ENCODE data around the gene GJA9.
"Not testable (repeated sequence)": the region's sequence is repeated elsewhere in the genome, so short reads cannot be mapped to it uniquely, and the experiment has no call there.

Gene GJA9

DNA sequence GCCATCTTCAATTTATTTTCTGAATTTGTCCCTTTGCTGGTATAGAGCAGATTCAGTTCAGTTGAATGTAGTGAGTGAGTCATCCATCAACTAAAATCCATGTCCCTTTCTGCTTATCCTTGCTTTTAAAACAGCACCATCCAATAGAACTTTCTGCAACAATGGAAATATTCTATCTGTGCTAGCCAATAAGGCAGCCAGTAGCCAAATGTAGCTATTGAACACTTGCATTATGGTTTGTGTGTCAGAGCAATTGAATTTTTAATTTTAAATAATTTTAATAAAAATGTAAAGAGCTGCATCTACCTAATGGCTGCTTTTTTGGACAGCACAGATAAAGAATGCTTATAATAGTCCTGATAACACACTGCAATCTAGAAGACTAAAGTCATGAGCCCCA, at the start of gene GJA9:
Gene GJA9 (minus strand): TSS at position 101 of the 400 bp plus-strand sequence. CDS start 5,489 bp downstream, outside the sequence.
- no peak for DNase-seq

DNA sequence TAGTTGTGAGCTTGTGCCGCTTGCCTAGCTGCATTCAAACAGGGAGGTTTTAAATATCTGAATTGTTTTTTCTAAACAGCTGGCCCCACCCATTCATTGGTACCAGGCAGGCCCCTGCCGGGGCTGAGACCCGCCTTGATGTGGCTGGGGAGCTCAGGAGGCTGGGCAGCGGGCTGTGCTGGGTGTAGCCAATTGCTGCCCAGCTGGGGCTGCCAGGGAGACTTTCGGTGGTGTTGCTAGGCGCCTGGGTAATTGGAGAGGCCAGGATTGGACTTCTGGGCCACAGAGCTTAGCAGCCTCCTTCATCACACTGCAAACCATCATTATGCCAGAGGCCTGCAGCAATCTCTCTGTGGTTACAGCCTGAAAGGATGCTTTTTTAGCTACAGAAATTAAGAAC, 48.1 kb upstream of the GJA9 start:
- no peak for DNase-seq

DNA sequence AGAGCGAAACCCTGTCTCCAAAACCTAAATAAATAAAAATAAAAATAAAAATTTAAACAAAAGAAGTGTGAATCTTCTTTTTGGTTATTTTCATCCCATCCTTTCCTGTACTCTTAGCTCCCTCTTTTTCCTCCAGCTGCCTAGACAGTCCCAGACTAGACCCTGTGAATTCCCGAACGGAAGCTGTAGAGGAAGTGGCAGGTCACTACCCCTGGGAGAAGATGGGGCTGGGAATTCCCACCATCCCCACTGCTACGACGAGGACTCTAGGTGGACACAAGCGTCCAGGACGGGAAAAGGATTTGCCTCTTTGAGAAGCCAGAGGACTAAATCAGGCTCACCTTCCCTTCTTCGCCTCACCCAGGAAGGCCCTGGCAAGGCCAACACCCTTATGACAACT, 47.7 kb upstream of the GJA9 start:
- DNase-seq: no peak

DNA sequence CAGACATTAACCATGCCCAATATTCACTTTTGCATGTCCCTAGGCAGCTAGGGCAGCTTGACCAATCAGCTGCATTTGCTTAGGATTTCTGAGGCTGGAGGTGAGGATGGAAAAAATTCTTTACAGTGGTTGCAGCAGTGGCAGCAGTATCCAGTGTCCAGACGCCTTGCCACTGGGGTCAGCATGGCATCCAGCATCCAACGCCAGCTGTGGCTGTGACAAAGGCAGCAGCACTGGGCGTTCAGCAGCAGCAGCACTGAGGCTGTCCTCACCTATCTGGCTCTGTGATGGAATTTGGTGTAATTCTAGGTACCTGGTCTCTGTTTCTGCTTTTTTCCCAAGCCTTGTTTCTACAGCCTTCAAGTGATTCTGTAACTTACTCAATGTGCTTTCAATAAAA, 44.7 kb upstream of the GJA9 start:
- DNase-seq: no peak

DNA sequence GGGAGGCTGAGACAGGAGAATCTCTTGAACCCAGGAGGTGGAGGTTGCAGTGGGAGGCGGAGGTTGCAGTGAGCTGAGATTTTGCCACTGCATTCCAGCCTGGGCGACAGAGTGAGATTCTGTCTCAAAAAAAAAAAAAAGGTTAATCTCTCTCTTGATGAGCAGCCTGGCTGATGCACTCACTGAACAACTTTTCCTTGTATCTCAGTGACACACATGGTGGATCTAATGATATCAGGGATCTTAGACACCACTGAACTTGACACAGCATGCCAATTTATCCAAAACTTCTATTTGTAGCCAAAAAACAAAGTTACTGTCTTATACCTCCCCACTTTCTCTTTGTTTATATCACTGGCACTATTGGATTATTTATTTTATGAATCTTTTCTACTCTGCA, 44.0 kb upstream of the GJA9 start:
- DNase-seq: no peak

DNA sequence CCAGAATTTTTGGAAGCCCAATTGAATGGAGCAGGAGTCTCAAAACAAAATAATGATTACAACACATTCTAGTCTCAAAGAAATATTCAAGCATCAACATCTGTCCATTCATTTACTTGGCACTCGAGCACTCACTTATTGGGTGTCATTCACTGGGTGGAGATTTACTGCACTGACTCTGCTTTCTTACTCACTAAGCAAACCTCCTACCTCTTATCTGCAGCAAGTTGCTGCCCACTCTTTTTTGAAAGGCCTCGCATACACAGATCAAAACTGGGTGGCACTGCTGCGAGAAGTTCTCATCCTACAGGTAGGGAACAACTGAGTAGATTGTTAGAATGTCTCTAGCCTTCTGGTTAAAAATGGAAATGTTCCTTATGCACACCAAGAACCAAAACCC, 42.2 kb upstream of the GJA9 start:
- no peak for DNase-seq

DNA sequence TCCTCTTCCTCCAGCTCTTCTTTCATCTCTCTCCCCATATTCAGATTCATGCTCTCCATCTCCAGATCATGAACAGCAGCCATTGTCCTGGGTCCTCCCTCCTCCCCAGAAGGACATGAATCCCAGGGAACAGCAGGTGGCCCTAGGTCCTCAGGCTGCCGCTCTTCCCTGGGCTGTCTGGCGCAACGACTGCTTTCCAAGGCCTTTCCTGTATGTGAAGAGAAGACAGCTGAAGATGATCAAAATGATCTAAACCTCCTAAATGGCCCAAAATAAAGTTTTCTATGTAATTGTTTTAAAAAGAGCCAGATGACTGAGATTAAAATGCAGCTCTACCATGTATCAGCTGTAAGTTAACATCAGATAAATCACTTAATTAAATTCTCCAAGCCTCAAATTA, 37.7 kb upstream of the GJA9 start:
- no peak for DNase-seq

DNA sequence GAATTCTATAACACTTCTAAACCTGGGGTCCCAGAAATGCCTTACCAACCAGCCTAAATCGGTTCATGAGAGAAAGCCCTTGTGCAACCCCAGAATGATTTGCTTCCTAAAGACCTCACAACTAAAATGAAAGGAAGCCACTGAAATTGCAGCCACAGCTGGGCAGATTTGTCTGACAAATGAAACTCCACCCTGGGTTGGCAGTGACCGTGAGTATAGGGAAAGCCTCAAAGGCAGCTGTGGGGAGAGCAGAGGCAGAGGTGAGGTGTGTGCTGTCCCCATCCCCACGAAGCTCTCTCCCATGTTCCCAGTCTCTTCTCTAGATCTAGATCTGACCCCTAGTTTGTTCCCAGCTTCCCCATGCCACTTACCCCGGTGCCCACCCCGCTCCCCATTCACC, 37.2 kb upstream of the GJA9 start:
- no peak for DNase-seq

DNA sequence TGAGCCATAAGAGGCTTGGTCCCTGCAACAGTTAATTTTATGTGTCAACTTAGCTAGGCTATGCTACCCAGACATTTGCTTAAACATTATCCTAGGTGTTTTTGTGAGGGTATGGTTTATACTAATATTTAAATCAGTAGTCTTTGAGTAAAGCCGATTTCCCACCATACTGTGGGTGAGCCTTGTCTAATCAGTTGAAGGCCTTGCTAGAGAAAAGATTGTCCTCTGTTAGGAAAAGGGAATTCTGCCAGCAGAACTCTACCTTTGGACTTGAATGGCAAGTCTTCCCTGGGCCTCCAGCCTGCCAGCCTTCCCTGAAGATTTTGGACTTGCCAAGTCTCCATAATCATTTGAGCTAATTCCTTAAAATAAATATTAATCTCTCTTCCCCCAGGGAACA, 36.4 kb upstream of the GJA9 start:
- DNase-seq: no peak

DNA sequence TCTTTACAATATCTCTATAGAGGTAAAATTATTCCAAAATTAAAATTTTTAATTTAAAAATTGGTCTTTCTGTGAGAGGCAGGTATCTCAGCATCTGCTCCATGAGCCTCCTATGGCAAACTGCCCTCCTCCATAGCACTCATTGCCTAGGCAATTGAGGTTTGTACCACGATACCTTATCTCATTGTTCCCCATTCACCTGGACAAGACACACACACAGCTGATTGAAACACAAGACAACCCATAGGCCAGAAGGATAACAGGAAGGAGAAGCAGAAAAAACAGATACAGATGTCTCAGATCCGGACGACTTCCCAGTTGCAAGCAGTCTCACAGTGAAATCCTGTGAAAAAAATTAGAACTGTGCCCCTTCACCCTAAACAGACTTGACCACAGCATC, 36.0 kb upstream of the GJA9 start:
- DNase-seq: no peak

DNA sequence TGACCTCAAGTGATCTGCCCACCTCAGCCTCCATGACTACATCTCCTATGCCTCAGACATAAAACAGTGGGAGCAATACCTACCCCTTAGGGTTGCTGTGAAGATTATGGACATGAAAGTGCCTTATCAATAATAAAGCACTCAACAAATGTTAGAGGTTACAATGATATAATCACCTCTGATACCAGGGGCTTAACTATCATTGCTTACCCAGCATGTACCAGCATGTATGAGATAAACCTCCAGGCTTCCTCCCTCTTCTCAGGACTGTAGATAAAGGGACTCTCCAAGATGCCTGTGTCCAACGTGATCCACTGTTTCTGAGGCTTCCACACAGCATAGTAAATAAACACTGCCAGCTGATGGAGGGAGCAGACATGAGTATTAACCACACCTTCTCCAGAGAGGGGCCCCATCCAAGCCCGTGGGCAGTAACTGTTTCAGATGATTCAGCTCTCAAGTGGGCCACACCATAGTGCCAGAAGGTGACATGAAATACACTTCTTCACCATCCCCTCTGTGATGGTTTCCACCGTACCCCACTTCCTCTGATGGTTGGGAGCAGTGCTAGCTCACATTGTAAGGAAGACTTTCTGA, 34.1 kb upstream of the GJA9 start:
- DNase-seq: no peak

DNA sequence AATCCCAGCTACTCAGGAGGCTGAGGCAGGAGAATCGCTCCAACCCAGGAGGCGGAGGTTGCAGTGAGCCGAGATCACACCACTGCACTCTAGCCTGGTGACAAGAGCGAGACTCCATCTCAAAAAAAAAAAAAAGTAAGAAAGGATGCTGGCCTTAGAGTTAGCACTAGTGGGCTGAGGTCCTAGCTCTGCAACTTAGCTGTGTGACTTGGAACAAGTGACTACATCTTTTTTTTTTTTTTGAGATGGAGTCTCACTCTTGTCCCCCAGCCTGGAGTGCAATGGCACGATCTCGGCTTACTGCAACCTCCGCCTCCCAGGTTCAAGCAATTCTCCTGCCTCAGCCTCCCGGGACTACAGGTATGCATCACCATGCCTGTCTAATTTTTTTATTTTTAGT, 33.5 kb upstream of the GJA9 start:
- DNase-seq: not testable (repeated sequence)

DNA sequence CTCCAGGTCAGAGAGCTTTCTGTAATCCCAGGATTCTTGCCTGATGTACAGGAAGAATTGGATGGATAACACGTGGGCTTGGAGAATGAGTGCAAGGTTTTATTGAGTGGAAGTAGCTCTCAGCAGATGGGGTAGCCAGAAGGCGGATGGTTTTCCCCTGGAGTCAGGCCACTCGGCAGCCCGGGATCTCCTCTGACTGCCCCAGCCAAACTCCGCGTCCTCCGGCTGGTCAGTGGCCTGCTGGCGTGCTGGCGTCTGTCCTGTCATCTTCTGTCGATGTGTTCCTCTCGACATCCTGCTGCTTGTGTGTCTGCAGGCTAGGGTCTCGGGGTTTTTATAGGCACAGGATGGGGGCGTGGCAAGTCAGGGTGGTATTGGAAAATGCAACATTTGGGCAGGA, 27.4 kb upstream of the GJA9 start:
- no peak for DNase-seq

DNA sequence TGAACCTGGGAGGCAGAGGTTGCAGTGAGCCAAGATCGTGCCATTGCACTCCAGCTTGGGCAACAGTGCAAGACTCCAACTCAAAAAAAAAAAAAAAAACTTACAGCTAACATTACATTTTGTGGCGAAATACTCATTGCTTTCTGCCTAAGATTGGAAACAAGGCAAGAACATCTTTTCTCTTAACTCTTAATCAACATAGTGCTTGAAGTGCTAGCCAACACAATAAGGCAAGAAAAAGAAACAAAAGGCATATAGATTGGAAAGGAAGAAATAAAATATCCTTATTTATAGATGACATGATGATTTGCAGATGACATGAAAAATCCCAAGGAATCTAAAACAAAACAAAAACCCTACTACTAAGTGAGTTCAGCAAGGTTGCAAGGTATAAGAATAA, 24.6 kb upstream of the GJA9 start:
- no peak for DNase-seq

DNA sequence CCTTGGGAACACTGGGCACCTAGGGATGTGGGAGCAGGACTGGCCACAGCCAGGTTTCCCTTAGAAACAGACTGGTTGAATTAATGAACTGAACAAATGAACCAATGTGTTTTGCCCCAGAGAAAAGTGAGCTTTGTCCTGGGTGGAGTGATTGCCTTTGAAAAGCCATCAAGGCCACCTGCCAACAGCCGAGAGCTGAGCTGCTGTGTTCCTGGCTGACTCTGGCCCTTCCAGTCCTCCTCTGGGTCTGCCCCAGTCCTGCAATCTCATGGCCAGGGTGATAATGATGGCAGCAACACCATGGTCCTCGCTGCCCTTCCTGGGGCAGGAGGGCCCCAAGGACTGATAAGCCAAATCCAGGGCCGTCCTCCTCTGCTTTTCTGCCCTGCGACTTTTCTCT, 18.2 kb upstream of the GJA9 start:
- DNase-seq: no peak

DNA sequence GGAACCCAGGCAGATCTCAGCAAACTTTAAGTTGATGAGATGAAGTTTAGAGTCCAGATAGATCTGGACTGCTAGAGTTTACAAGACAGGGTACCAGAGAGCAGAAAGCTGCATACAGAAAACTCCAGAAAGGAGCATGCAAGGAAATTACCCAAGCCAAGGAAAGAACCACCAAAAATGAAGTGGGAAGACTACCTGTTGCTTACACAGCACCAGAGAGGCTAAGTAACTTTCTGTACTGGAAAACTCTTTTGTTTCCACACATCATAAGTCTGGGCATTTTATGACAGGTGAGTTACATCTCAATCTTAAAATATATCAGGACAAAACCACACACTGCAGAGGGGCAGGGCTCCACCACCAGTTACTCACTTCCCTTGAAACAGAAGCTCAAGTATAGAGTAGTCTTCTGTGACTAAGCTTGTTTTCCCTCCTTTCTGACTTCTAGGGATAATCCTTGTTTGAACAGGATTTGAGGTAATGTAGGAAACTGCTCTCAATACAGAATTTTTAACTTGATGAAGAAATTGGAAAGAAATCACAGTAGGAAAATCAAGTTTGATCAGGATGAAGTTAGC, 17.4 kb upstream of the GJA9 start:
- no peak for DNase-seq

DNA sequence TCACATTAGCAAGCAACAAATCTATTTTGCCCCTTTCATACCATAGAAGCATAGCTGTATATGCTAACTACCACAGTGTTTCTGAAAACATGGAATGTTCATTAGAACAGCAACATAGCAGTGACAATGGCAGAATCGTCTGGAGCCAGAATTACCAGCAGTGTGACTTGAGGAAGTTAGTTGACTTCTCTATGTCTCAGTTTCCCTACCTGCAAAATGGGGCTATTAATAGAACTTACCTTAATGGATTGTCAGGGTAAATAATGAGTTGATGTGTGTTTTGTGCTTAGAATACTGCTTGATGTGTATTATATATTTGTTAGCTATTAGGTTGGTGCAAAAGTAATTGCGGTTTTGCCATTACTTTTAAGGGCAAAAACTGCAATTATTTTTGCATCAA, 14.8 kb upstream of the GJA9 start:
- DNase-seq: no peak

DNA sequence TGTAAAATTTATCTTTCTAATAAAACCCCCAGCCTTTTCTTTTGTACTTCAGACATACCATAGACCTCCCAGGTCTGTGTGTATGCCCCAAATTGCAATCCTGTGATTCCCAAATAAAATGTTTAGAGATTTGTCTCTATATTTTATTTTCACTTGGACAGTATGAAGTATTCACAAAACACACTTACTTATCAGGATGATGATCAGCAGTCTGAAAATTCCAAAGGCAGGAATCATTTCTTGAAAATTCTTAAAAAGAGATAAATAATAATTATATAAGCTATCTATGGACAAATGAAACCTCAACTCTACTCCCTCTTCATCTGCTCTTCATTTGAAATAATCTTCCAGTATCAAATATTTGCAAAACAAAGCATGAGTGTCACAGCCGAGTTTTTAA, 11.6 kb upstream of the GJA9 start:
- no peak for DNase-seq

DNA sequence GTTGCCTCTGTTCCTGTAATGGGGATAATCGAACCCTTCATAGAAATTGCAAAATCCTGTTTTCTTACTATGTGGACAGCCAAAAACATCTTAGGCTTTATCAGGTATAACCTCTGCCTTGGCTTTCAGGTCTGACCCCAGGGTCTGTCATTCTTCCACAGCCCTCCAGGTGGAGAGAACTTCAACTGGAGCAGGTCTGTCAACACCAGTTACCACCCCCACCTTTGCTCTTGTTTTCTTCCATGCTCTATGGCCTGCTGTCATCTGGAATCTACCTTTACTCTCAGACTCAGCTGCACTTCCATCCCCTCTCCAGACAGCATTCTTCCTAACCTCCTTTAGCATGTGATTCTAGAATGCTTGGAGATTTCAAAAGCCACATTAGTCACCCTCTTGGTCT, 10.4 kb upstream of the GJA9 start:
- DNase-seq: no peak

DNA sequence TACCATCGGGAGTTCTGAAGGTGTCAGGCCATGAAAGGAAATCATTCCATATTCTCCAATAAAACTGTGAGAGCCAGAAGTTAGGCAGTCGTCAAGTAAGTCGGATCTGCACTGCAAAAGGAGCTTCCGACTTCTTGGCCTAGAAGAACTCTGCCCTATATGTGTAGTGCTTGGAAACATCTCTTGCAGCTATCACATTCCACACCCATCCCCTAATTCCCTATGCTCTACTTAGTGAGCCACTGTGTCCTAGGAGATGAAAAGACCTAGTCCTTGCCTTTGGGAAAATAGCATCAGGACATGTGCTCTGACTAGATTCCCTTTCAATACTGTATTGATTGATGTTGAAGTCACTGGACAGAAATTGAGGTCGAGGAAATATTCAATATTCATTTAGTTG, 8.2 kb upstream of the GJA9 start:
- no peak for DNase-seq

DNA sequence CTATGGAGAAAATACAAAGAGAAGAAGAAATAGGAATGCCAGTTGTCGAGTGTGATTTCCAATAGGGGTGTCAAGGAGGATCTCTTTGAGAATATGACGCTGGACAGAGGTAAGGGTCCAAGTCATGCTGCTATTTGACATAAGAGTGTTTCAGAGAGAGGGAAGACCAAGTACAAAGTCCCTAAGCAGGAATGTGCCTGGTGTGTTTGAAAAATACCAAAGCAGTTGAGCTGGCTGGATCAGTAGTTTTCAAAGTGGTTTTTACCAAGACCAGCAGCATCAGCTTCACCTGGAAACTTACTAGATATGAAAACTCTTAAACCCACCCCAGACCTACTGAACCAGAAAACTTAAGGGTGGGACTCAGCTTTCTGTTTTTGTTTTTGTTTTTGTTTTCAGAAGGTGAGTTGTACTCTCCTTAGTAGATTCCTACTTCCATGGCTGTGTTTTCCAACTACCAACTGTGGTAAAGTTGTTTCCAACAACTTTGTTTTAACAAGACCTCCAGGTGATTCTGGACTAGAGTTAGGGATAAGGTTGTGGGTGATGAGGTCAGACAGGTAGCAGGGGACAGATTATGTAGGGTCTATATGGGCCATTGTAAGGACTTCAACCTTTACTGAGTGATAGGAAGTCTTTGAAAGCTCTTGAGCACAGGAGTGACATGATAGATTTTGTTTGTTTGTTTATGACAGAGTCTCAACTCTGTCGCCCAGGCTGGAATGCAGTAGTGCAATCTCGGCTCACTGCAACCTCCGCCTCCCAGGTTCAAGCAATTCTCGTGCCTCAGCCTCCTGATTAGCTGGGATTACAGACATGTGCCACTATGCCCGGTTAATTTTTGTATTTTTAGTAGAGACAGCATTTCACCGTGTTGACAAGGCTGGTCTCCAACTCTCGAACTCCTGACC, 7.3 kb upstream of the GJA9 start:
- no peak for DNase-seq

DNA sequence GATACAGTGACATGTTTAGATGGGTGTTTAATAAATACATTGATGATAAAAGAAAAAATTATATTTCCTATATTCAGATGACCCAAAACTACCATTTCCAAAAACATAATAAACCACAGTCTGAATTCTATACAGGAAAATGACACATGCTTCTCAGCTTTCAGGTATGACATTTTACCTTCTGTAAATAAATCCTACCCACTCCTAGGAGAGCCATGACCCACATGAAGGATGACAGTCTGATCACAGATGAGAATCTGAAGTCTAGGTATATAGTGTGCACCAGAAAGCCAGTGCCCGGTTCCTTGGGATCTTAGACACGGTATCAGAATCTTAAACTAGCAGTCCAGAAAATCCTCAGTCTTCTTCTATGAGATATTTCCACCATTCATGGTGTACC, 3.7 kb upstream of the GJA9 start:
- DNase-seq: no peak

DNA sequence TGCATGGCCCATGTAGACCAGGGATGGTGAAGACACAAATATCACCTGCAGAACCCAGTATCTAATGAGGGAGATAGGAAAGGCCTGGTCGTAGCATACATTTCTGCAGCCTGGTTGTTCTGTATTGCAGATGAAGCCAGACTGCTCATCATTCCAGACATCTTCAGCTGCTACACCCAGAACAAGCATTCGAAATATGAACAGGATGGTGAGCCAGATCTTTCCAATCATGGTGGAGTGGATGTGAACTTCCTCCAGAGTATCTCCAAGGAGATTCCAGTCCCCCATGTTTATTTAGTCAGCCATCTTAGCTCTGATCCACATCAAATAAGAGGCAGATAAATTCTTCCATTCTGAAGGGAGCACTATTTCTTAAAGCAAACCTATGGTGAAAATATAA, 5.6 kb downstream of the GJA9 start:
- no peak for DNase-seq
